Activated naive CD4-positive, alpha-beta T cell treated with anti-CD3 and anti-CD28 coated beads for 36 hours (primary cell): ENCODE measurements around the gene TRIM52. TPM values are rescaled to one million over a fixed set of nuclear protein-coding genes. Genes with fewer than 3 reads are reported as not detected.
"Not testable (repeated sequence)": the region's sequence is repeated elsewhere in the genome, so short reads cannot be mapped to it uniquely, and the experiment has no call there.

Source experiments
- CTCF ChIA-PET: fragments of 350-600 bp; sonication (Branson Sonifier 250); formaldehyde crosslinking; loops from one replicate; lab custom pipeline; 2021; ENCODE audit warnings: antibody characterized with exemption; lab: Charles Lee
- DNase-seq: peaks from one replicate; pipeline ENCODE4 v3.0.0-alpha.2; 2020
- H3K27ac Mint-ChIP-seq: one replicate; pipeline ENCODE4 v1.8.0; 2021; ENCODE audit warnings: mild to moderate bottlenecking, mixed read lengths
- H3K27me3 Mint-ChIP-seq: one replicate; pipeline ENCODE4 v1.8.0; 2021; ENCODE audit warnings: low read depth, mixed read lengths
- H3K36me3 Mint-ChIP-seq: one replicate; pipeline ENCODE4 v1.8.0; 2021; ENCODE audit warnings: low read depth, mixed read lengths
- H3K4me1 Mint-ChIP-seq: one replicate; pipeline ENCODE4 v1.8.0; 2021; ENCODE audit warnings: low read depth, mixed read lengths
- H3K4me3 Mint-ChIP-seq: one replicate; pipeline ENCODE4 v1.8.0; 2021; ENCODE audit warnings: mild to moderate bottlenecking, moderate library complexity, mixed read lengths
- H3K9me3 Mint-ChIP-seq: one replicate; pipeline ENCODE4 v1.8.0; 2021; ENCODE audit warnings: mixed read lengths
- intact Hi-C: fragments of 100-400 bp; cut with micrococcal nuclease; formaldehyde crosslinking; loops from one replicate; pipeline ENCODE4 v1.15.1; 2023
- total RNA-seq, 2 experiments: library from RNA; stranded (reverse); gene quantifications; one replicate each; pipeline ENCODE4 v1.2.3, GENCODE V29; 2021

TRIM52 gene
- total RNA-seq, 2 experiments from 2014 or later = 10.5 to 10.9 TPM

DNA sequence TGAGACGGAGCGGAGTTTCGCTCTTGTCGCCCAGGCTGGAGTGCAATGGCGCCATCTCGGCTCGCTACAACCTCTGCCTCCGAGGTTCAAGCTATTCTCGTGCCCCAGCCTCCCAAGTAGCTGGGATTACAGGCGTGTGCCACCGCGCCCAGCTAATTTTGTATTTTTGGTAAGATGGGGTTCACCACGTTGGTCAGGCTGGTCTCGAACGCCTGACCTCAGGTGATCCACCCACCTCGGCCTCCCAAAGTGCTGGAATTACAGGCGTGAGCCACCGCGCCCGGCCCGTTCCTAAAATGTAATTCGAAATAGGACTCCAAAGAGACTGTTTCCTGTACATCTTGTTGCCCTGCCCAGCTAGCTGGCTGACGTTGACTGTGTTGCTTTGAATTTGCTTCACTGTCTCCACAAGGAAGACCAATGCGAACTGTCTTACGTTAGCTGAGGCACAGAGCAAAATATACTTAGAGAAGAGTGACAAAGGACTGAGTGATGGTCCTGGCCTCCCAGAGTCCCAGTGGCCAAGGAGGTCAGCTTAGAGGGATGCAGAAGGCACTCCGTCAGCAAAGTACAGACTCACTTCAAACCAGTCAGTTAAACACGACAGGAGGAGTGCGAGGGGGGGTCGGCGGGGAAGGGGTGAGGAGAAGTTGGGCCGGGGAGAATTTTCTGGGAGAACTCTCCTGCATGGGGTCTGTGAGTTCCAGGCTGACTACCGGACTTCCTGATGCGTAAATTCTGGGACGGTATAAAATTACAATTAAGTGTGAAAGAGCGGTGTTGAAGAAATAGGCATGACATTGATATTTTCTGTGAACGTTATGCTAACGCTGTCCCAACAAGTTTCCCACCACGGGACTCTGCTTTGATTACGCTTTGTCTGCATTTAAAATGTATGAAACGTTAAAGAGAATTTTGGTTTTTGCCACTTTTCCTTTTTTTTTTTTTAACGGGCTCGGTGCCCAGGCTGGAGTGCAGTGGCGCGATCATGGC lies 44.6 kb downstream of the TRIM52 start:
- Mint-ChIP-seq H3K4me1 (peaks cover 30% of the 10 kb centered on the region), H3K36me3 (peaks cover 1% of the 10 kb centered on the region), H3K9me3 (no peaks in the 10 kb centered on the region), H3K27ac (peak overlapping the region; percentile 50), H3K27me3 (peaks cover 3% of the 10 kb centered on the region), H3K4me3 (peak overlapping the region; percentile 94)
- CTCF ChIA-PET = interaction anchor here (0.6 to 1.0 kb wide), 4 partner anchors 8 to 428 kb away, joined by 3 to 6 read pairs (median 4); no protein-coding TSS in a partner anchor
- intact Hi-C loops = no loop called here
- peak; percentile 49 for DNase-seq

DNA sequence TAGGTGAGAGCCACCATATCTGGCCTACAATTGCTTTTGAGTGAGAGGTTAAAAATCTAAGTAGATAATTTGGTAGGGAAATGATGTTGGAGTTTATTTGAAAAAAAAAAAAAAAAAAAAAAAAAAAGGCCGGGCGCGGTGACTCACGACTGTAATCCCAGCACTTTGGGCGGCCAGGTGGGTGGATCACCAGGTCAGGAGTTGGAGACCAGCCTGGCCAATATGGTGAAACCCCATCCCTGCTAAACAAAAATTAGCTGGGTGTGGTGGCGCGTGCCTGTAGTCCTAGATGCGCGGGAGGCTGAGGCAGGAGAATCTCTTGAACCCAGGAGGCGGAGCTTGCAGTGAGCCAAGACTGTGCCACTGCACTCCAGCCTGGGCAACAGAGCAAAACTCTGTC lies 46.7 kb downstream of the TRIM52 start:
- H3K27ac Mint-ChIP-seq, H3K36me3 Mint-ChIP-seq, H3K4me3 Mint-ChIP-seq, DNase-seq, H3K9me3 Mint-ChIP-seq, intact Hi-C loops, CTCF ChIA-PET, H3K27me3 Mint-ChIP-seq: not testable (repeated sequence)
- peaks cover 16% of the 10 kb centered on the region for H3K4me1 Mint-ChIP-seq

DNA sequence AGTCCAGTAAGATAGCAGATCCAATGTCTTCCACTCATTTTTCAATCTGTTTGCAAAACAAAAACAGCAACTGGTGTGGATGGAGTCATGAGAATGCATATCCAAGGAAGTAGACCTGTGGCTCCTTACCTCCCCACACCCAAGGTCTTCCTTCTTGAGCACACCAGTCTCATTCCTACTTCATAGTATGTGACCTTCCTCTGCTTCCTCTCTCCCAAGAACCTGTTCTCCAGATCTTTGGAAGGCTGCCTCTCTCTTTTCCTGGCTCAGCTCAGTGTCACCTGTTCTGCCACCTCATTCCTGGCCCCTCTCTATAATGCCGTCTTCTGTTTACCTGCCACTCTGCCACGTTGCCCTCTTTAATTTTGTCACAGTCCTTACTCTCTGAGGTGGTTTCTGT lies 48.0 kb downstream of the TRIM52 start:
- H3K27ac Mint-ChIP-seq = no peak overlapping the region
- CTCF ChIA-PET = no interaction called here
- H3K36me3 Mint-ChIP-seq = no peaks in the 10 kb centered on the region
- H3K4me1 Mint-ChIP-seq = peaks cover 17% of the 10 kb centered on the region
- DNase-seq = no peak
- no peaks in the 10 kb centered on the region for H3K27me3 Mint-ChIP-seq
- intact Hi-C loops = no loop called here
- H3K4me3 Mint-ChIP-seq = no peak overlapping the region
- no peaks in the 10 kb centered on the region for H3K9me3 Mint-ChIP-seq

DNA sequence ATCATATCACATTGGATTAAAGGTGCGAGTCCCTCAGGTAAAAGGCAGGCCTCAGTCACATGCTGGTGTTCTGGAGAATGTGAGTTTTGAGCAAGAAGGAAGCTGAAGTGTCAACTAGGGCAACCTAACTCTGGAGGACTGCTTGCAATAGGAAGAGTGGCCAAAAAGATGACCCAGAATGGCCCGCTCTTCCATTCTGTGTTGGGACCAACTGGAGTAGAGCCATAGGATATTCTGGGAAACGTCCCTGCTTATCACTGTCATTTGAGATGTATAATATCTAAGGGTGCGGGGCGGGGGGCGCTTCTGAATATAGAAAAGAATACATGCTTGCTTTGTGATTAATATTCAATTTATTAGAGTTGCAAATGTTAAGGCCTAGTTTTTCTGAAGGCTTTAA lies 48.9 kb downstream of the TRIM52 start:
- Mint-ChIP-seq H3K4me1 (peaks cover 23% of the 10 kb centered on the region), H3K4me3 (no peak overlapping the region), H3K9me3 (no peaks in the 10 kb centered on the region), H3K27me3 (peaks cover 3% of the 10 kb centered on the region), H3K36me3 (peaks cover 4% of the 10 kb centered on the region), H3K27ac (no peak overlapping the region)
- intact Hi-C loops = no loop called here
- CTCF ChIA-PET = no interaction called here
- no peak for DNase-seq

DNA sequence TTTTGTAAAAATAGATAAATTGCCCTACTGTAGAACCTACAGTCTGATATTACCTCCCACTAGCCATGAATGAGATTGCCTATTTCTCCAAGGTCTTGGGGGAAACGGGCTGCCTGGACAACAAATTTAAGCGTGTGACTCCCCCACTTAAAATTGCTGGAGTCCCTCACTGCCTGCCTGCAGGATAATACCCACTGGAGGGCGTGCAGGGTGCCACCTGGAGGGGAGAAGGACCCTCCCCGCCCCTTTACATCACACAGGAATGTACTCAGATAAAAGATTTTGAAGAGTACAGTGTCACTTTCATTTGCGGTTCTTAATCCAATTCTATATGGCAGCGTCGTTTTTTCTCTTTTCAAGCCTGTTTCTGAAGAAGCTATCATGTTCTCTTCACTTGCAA lies 49.7 kb downstream of the TRIM52 start:
- CTCF ChIA-PET = no interaction called here
- intact Hi-C loops = no loop called here
- H3K36me3 Mint-ChIP-seq = peaks cover 10% of the 10 kb centered on the region
- H3K27ac Mint-ChIP-seq = no peak overlapping the region
- no peaks in the 10 kb centered on the region for H3K9me3 Mint-ChIP-seq
- H3K4me3 Mint-ChIP-seq = no peak overlapping the region
- peaks cover 8% of the 10 kb centered on the region for H3K27me3 Mint-ChIP-seq
- no peak for DNase-seq
- peaks cover 25% of the 10 kb centered on the region for H3K4me1 Mint-ChIP-seq

DNA sequence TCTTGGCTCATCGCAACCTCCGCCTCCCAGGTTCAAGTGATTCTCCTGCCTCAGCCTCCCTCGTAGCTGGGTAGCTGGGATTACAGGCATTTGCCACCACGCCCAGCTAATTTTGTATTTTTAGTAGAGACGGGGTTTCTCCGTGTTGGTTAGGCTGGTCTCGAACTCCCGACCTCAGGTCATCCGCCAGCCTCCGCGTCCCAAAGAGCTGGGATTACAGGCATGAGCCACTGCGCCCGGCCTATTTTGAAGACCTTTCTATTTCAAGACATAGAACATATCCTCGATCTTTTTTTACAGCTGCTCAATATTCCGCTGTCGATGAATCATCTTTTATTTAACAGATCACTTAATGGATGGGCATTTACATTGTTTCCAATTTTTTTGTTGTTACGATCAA lies 50.2 kb downstream of the TRIM52 start:
- CTCF ChIA-PET, DNase-seq, H3K27ac Mint-ChIP-seq, intact Hi-C loops, H3K9me3 Mint-ChIP-seq, H3K4me3 Mint-ChIP-seq: not testable (repeated sequence)
- H3K4me1 Mint-ChIP-seq = peaks cover 29% of the 10 kb centered on the region
- peaks cover 12% of the 10 kb centered on the region for H3K27me3 Mint-ChIP-seq
- H3K36me3 Mint-ChIP-seq = peaks cover 10% of the 10 kb centered on the region

DNA sequence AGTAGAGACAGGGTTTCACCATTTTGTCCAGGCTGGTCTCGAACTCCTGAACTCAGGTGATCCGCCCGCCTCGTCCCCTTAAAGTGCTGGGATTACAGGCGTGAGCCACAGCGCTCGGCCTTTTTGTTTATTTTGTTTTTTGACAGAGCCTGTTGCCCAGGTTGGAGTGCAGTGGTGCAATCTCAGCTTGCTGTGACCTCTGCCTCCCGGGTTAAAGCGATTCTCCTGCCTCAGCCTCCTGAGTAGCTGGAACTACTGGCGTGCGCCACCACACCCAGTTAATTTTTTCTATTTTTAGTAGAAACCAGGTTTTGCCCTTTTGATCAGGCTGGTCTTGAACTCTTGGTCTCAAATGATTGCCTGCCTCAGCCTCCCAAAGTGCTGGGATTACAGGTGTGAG lies 50.8 kb downstream of the TRIM52 start:
- intact Hi-C loops, H3K27ac Mint-ChIP-seq, H3K9me3 Mint-ChIP-seq, DNase-seq, H3K4me3 Mint-ChIP-seq, CTCF ChIA-PET: not testable (repeated sequence)
- H3K36me3 Mint-ChIP-seq = peaks cover 10% of the 10 kb centered on the region
- peaks cover 15% of the 10 kb centered on the region for H3K27me3 Mint-ChIP-seq
- peaks cover 32% of the 10 kb centered on the region for H3K4me1 Mint-ChIP-seq

DNA sequence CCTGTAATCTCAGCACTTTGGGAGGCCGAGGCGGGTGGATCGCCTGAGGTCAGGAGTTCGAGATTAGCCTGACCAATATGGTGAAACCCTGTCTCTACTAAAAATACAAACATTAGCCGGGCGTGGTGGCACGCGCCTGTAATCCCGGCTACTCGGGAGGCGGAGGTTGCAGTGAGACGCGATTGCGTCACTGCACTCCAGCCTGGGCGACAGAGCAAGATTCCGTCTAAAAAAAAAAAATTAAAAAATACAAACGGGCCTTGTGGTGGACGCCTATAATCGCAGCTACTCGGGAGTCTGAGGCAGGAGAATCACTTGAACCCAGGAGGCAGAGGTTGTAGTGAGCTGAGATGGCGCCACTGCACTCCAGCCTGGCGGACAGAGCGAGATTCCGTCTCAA lies 51.9 kb downstream of the TRIM52 start:
- H3K4me1 Mint-ChIP-seq = peaks cover 32% of the 10 kb centered on the region
- intact Hi-C loops, H3K4me3 Mint-ChIP-seq, DNase-seq, H3K27ac Mint-ChIP-seq, H3K9me3 Mint-ChIP-seq: not testable (repeated sequence)
- CTCF ChIA-PET = interaction anchor here (0.6 kb wide), 1 partner anchor 329 kb away, joined by 3 read pairs; no protein-coding TSS in a partner anchor
- H3K27me3 Mint-ChIP-seq = peaks cover 18% of the 10 kb centered on the region
- H3K36me3 Mint-ChIP-seq = peaks cover 10% of the 10 kb centered on the region

DNA sequence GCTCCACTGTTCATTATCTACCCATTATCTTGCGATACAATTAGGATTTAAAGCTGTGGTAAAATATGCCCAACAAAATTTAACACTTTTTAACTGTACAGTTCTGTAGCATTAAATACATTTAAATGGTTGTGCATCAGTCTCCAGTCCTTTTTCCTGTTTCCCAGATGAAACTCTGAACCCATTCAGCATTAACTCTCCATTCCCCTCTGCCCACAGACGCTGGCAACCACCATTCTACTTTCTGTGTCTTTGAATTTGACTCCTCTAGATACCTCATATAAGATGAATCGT lies 53.0 kb downstream of the TRIM52 start:
- Mint-ChIP-seq H3K27me3 (peaks cover 19% of the 10 kb centered on the region), H3K36me3 (peaks cover 10% of the 10 kb centered on the region)

DNA sequence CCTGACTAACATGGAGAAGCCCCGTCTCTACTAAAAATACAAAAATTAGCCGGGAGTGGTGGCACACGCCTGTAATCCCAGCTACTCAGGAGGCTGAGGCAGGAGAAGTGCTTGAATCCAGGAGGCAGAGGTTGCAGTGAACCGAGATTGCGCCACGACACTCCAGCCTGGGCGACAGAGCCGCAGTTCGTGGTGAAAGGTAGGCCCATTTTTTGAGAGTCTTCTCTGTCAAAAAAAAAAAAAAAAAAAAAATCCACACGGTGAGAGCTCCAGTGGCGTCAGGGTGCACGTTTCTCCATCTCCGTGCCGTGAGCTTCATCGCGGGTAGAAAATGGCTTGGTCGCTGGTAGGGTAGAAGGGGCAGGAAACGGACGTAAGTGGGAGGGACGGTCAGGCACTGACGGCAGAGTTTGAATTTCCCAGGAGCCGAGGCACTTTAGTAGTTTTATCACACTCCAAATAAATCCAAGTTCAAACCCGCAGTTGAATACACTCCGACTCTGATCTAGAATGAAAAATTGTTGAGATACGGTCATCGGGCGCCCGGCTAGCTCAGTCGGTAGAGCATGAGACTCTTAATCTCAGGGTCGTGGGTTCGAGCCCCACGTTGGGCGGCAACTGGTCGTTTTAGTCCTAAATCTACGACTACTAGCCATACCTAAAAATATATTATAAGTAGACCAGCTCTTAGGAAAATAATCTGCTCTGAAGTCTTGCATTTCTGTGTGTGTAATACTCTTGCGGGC lies 53.6 kb downstream of the TRIM52 start:
- Mint-ChIP-seq H3K9me3 (no peaks in the 10 kb centered on the region), H3K27me3 (peaks cover 19% of the 10 kb centered on the region), H3K36me3 (peaks cover 10% of the 10 kb centered on the region), H3K4me3 (peak overlapping the region; percentile 92), H3K4me1 (peaks cover 32% of the 10 kb centered on the region), H3K27ac (peak overlapping the region; percentile 94)
- CTCF ChIA-PET = interaction anchor here (0.6 to 2.7 kb wide), 7 partner anchors 9 to 69 kb away, joined by 3 to 15 read pairs (median 5); no protein-coding TSS in a partner anchor
- intact Hi-C loops = loop anchor here (1.0 to 2.0 kb wide), 5 partner anchors 11 to 37 kb away; no protein-coding TSS in a partner anchor
- DNase-seq = peak; percentile 92

More for the DNA sequence above, 53.0 kb downstream of the TRIM52 start:
- intact Hi-C loops = loop anchor here (1.0 to 2.0 kb wide), 5 partner anchors 10 to 36 kb away; no protein-coding TSS in a partner anchor
- Mint-ChIP-seq H3K9me3 (no peaks in the 10 kb centered on the region), H3K27ac (peak overlapping the region; percentile 94), H3K4me1 (peaks cover 32% of the 10 kb centered on the region), H3K4me3 (peak overlapping the region; percentile 92)
- DNase-seq = no peak
- CTCF ChIA-PET = interaction anchor here (0.6 to 2.7 kb wide), 4 partner anchors 8 to 70 kb away, joined by 3 to 15 read pairs (median 8); no protein-coding TSS in a partner anchor

DNA sequence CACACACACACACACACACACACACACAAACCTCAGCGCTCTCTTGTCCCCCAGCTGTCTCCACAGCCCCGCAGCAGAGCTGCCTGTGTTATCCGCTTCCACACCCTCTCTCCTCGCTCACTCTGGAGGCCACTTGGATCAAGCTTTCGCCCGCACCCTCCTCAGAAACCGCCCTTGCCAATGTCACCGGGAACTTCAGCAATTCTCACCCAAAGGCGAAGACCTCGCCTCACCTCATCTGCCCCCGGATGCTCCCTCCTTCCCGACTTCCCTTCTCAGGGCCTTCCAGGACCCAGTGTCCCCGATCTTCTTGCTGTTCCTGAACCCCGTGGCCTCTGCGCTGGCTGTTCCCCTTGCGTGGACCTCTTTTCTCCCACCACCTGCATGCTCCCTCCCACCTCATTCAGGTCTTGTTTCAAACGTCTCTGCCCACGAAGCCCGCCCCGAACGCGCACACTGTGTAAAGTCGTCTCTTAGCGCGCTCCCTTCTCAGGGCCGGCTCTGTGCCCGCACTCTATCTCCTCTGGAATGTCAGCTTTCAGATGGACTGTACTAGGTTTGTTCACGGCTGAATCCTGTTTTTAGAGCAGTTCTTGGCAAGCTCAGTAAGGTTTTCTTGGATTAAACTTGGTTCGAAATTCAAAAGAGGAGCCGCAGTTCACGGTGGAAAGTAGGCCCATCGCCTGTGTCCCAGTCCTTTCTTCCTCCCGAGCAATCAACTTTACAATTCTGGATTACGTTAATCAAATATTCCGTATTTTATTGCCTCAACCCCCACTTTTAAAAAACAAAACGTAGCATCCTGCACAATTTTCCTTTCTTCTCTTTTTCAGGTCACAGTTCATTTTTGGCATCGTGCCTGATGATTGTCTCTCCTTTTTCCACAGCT lies 54.9 kb downstream of the TRIM52 start:
- Mint-ChIP-seq H3K36me3 (peaks cover 10% of the 10 kb centered on the region), H3K4me3 (peak overlapping the region; percentile 92), H3K9me3 (no peaks in the 10 kb centered on the region), H3K27me3 (peaks cover 19% of the 10 kb centered on the region), H3K27ac (peak overlapping the region; percentile 94), H3K4me1 (peaks cover 29% of the 10 kb centered on the region)
- CTCF ChIA-PET = interaction anchor here (0.5 to 2.7 kb wide), 7 partner anchors 8 to 41 kb away, joined by 3 to 15 read pairs (median 5); no protein-coding TSS in a partner anchor
- intact Hi-C loops = loop anchor here (2.0 kb wide), 1 partner anchor 31 kb away; no protein-coding TSS in a partner anchor
- no peak for DNase-seq
